Midbrain (tissue), 1 donor: ENCODE results near the gene OR9A2.
A peak's percentile ranks its signal among the peaks of the same experiment; 100 is the strongest.
"Not testable (repeated sequence)": the region's sequence is repeated elsewhere in the genome, so short reads cannot be mapped to it uniquely, and the experiment has no call there.

Source experiments
- DNase-seq: peaks from one replicate; lab custom pipeline; 2025; lab: John Stamatoyannopoulos, UW

OR9A2 gene

DNA sequence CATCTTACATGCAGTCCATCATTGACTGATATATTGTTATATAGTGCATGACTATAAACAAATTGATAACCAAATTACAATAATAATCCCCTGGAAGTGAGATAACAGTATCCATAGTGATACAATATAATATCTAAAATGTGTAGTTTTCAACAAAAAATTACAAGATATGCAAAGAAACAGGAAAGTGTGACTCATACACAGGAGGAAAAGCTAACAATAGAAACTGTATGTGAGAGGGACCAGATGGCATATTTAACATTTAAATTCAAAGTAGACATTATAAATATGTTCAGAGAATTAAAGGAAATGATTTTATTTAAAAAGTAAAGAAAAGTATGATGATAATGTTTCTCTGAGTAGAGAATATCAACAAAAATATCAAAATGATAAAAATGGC lies 8.0 kb downstream of the OR9A2 start:
- DNase-seq, result no peak

DNA sequence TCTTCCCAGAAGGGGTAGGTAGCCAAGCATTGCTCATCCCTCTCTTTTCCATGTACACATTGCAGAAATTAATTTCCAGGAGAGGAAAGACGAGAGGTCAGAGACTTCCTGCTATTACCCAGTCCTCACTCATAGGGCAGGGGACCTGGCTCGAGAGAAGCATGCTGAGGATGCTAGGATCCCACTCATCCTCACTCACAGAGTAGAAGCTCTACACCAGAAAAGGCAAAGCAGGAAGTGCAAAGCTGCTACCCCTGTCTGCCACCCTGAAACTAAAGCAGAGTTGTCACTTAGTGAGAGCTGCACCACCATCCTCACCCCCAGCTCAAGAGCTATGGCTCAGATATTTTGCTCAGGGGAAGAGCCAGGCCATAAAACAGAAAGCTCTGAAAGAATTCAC lies 9.9 kb downstream of the OR9A2 start:
- no peak for DNase-seq

DNA sequence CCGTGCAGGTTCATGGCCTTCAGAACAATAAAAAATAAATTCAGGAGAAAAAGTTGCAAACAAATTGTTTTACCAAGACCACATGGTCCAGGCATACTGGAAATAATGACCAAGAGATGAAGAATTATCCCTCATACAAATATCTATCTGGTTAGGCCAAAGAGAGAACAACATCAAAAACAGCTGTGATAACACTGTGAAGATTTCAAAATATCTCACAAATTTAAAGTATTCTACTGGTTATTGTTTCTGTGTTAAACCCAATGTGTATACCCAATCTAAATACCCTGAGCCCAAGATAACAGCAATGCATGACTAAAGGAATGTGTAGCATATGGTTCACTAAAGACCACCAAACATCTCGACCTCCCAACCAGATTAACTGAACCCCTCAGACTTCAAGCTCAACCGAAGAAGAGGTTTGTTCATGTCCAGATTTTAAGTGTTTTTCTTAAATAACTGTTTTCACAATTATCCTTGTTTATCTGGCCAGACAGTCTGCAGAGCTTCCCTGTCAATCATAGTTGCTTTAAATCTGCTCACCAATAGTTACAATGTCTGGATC lies 10.9 kb downstream of the OR9A2 start:
- no peak for DNase-seq

DNA sequence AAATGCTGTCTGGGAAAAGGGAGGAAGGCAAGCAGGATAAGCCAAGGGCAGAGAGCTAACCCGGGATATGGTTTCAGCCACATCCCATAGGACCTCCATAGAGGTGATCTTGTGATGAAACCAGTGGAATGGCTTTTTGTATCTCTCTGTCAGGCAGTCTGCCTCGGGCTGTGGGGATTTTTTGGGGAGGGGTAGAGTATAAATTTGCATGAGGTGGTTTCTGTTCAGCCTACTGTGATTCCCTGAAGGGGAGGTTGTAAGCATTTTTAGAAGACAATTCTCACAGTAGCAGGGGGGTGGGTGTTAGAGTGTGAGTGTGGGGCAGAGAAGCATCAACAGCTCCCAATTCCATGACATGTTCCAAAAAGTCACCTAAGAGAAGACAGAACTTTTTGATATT lies 11.8 kb downstream of the OR9A2 start:
- DNase-seq, result no peak

DNA sequence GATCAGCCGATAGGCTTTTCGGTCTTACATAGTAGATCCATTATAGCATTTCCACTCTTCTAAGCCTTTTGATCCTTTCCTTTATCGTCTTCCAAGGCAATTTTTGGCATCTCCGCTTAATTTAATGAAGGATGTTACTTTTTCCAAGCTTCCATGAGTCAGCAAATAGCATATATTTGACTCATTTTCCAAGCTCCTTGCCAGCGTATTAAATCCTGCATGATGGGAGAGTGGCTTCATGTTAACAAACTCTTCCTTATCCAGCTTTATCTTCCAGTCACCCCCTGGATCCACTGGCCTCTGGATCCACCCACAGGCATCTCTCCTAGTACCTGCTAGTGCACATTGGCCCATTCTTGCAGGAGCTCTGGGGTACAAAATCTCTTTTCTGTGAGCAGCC lies 13.0 kb downstream of the OR9A2 start:
- no peak for DNase-seq

DNA sequence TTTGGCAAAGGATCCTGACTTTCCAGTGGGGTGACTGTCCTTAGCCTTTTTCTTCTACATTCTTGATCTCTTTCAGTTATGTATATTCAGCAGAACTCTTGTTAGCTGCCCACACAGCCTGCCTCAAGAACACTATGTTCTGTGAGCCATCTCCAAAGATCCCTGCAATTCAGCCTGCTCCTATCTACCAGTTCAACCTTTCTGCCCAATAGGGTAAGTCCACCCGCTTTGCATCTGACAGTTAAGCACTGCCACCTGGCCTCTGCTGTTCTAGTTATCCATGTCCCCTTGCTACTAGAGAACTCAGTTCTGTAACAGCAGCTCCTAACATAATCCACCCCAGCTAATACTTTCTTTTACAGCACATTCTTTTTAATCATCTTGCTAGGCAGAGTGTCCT lies 13.5 kb downstream of the OR9A2 start:
- no peak for DNase-seq

DNA sequence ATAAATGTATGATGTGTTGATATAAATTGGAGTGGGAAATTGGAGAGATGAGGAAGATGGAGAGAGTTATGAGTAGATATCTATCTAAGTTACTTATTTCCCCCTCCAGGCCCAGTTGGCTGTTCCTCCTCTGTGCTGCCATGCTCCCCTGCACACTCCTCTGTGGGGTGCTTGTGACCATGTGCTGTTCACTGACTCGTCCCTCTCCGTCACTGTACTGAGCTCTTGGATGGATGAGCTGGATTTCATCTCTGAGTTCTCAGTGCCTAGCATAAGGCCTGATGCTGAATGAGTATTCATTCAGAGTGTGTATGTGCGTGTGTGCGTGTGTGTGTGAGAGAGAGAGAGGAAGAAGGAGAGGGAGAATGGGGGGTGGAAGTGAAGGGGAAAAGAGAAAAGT lies 14.5 kb downstream of the OR9A2 start:
- DNase-seq, result no peak

DNA sequence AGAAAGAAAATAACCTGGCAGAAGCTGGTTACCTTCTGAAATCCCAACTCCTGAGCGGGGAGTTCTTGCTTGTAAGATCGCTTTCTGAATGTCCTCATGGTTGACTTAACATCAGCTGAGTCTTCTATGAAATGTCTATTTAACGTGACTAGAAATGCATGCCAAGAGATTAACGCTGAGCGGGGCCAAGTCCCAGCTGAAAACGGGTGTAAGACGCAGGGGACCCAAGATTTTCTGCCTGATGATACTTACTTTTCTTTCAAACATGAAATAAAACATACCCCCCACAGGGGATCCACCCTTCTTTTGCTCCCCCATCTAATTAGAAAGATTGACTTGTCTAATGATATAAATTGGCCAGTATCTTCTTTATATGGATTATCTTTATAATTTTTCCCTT lies 14.9 kb downstream of the OR9A2 start:
- no peak for DNase-seq

DNA sequence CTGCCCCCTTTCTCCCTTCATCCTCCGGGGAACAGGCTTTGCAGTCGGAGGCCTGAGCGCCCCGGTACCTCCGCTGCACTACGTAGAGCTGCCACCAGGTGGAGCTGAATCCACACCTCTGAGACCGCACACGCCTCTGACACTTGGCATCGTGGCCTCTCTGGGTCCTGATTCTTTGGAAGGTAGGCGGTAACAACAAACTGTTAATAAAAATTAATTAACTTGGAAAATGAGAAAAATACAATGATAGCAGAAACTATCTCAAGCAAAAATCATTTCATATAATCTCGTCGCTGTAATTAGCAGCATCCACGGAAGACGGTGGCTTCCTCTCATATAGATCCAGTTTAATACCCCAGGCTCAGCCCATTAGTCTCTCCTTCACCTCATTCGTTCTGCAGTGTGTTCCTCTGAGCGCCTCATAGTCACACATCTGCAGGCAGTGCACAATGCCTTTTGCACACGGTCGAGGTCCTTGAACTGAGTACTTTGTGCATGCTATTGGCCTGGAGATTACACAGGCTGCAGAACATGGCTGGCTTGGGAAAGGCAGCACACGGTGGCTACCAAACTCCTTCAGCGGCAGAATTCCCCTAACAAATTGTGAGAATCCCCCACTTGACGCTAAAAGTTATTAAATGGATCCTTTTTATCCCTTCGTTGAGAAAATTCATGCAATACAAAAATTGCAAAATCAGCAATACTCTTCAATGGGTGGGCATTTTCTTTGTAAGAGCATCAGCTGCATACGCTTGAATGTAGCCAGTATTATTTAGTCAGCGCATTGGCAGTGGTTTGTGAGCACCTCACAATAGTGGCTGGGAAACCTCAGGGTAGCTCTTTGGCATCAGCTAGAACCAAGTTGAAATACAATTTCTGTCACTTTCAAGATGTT lies 18.7 kb downstream of the OR9A2 start:
- DNase-seq, result peak; percentile 77

DNA sequence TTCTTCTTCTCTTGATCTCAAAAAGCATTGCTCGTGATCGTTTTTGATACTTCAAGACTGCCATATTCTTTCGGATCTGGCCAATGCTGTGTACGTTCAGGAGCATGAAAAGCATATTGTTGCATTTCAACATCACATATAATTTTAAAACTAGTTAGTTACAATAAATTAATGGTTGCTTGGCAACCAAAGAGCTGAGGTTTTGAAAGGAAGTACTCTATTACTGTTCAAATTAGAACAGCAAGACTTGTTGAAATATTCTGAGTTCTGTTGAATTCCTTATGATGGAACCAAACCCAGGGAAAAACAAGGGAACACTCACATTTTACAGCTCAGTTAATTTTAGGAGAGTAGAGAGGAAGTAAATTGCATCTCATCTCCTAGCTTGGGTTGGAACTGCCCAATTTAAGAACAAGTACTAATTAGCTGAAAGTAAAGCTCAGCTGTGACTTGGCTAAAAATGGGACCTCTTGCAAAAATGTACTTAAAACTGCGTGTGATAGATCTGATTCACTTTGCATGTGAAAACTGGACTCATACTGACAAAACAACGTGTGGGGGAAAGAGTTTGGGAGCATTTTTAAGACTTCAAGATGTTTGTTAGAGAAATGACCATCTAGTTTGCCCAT lies 21.2 kb downstream of the OR9A2 start:
- DNase-seq, result no peak

DNA sequence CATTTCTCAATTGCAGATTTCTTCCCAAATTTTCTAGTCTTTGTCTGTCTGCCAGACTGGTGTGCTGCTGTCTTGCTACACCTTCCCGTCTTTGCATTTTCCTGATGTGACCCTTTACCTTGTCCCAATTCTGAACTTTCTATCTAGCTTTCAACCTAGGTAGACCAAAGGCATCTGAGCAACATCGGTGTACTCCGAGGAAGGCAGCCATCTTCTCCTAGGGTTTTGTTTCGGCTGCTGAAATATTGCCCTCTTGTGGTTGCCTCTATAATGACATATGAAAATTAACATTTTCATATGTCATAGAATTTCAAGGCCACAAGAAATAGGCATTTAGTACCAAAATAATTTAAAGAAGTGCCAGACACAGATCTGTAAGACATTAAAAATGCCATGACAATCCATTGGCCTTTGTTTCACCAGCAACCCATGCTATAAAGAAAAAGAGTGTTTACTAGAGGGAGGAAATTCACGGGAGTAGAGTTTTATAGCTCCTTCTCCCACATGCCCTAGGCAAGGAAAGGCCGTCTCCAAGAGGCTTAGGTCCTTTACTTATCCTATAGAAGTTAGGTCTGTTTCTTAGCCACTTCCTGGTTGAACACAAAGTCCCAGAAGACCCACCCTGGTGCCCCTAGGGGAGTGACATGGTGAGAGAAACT lies 23.4 kb downstream of the OR9A2 start:
- DNase-seq, result peak; percentile 51

DNA sequence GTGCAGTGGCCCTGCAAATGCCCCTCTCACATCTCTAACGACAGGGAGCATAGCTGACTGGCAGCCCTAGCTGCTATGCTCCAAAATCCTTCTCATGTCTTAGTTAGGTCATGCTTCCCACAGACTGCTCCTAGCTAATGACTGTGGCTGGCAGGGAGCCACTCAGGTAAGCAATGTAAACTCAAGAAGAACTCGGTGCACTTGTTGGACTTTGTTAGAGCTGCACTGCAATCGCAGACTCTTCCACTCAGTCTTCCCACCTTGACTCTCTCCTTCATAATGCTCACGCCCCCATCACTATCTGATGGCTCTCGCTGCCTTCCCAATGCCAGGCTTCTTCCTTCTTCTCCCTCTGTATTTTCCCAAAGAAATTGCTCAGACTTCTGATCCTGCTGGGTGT lies 24.0 kb downstream of the OR9A2 start:
- DNase-seq, result no peak

DNA sequence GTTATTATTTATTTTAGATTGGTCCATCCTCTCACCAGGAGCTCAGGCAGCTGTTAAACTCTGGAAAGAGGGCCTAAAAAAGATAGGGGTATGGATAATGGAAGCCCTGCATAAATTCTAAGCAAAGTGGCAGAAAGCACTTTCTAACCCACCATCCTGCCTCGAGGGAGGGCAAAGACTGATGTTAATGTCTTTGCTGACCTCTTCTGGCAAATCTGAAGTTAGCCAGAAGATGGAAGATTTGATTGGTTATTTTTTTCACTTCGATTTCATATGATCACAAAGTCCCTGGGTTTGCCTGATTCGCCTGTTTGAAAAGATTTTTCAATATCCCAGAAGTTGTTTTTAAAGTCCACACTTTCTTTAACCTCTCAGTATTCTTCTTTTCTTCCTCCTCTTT lies 24.8 kb downstream of the OR9A2 start:
- DNase-seq, result no peak

DNA sequence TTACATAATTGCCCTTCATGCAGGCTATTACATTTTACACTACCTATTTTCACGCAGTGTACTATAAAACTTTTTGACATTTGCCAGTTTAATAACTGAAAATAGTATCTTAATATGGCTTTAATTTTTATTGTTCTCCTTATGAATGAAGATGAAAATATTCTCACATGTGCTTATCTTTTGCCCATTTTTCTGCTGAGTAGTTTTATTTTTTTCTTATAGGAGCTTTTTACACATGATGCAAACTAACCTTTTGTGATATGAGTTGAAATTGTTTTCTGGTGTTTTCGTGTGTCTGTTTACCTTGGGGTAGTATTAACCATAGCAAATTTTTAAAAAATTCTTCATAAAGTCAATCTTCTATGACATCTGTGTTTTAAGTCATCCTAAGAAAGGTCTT lies 26.3 kb downstream of the OR9A2 start:
- DNase-seq, result no peak

DNA sequence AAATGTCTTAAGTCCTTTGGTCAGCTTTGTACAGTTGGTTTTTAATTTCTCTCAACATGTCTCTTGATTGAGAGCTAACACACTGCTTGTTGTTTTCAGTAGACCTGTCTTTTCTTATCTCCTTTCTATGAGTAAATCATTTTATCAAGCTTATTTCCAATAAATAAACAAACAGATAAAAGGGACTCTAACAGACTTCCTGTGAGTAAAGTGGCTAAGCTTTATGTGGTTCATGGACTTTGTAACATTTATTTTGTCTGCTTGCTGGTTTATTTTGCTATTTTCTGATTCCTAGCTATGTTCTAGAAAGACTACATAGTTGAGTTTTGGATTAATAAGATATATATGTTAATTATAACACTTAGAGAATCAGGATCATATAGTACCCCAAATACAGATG lies 27.1 kb downstream of the OR9A2 start:
- no peak for DNase-seq

DNA sequence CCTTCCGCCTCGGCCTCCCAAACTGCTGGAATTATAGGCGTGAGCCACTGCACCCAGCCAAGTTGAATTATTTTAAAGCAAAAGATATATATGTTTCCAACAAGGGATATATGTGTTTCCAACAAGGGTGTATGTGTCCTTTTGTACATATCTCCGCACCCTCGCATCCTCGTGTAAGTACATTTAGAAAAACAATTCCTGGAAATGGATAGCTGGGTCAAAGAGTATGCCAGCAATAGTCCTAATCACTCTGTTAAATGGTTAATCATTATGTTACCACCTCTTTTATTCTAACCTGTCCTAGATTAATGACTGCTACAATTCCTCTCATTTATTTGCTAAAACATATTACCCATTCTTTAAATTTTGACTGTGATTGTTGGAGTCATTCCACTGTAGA lies 28.0 kb downstream of the OR9A2 start:
- no peak for DNase-seq

DNA sequence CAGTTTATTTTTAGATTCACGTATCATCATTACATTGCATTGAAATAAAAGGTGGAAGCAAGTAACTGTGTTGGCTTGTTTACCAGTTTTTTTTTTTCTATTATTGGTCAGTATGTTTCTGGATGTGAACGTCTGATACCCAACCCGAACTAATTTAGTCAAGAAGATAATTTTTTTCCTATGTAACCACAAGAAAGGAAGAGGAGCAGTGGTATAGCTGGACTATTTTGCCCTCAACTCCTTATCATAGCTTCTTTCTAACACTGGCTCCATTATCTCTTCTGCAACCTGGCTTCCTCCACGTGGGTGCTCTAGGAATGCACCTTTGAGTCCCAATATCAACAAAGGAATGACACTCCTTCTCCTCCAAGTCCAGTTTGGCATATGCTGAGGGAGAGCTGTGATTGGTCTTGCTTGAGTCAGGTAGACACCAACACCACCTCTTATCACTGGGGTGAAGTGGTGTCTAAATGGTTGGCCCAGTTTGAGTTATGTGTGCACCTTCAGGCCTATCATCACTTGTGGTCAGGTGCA lies 29.4 kb downstream of the OR9A2 start:
- DNase-seq, result no peak

DNA sequence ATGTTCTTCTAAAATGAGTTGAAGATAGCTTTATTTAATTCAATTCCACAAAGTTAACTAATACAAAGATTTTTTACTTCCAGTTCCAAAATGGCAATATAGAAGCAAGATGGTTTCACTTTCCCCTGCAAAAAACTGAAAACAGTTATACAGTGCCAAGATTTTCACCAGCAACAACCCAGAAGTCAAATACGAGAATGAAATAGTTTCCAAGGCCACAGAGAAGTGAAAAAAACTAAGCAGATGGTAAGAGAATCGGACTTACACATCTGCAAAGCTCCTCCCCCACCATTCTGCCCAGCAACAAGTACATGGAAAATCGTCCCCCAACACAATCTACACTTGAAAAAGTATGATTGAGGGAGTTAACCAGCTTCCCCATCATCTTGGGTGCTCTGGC lies 34.5 kb downstream of the OR9A2 start:
- DNase-seq, result no peak

DNA sequence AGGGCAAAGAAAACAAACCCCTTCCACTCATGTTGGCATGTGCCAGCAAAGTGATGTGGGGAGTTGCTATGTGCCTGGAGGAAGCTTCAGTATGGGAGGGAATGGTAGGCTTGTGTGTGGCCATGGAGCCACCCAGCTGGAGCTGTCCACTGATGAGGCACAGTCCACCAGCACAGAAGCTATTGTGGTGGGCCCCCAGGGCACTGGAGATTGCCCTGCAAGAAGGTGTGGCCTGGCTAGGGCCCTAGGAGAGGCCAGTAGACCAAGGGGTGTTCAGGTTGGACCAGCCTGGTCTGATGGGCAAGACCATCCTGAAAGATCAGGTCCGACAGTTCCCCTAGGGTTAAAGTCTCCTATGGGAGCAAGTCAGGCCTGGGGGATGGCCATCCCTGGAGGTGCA lies 42.6 kb downstream of the OR9A2 start:
- DNase-seq, result no peak

DNA sequence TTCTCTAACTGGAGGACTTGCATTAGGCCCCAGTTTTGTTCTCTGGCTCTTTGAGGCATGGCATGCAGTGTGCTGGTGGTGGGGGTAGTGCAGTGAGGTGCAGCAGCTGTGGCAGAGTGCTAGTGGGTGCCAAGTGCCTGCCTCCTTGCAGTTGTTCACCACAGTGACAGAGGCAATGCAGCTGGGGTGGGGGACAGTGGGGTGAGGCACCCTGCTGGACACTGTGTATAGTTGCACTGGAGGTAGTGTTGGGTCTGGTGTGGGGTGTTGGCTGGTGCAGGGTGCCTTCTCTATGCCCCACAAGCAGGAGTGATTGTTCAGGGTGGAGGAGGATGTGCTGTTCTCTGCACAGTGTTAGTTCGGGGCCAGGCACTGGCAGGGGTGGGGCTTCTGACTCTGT lies 43.1 kb downstream of the OR9A2 start:
- DNase-seq, result no peak

DNA sequence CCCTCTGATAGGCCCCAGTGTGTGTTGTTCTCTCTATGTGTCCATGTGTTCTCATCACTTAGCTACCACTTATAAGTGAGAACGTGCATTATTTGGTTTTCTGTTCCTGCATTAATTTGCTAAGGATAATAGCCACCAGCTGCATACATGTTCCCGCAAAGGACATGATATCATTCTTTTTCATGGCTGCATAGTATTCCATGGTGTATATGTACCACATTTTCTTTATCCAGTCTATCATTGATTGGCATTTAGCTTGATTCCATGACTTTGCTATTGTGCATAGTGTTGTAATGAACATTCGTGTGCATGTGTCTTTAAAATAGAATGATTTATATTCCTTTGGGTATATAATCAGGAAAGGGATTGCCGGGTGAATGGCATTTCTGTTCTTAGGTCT lies 48.5 kb downstream of the OR9A2 start:
- DNase-seq, result not testable (repeated sequence)
